22Rv1 (cell line): ENCODE measurements around the gene DUOX1.

ENCODE experiments used
- CTCF ChIP-seq: fragments of 450-650 bp; IDR thresholded peaks from 2 replicates; pipeline ENCODE4 v1.5.1; 2017; ENCODE audit warnings: mild to moderate bottlenecking
- ZFX ChIP-seq: fragments of 450-650 bp; IDR thresholded peaks from 2 replicates; pipeline ENCODE4 v1.6.1; 2017; ENCODE audit warnings: antibody characterized with exemption, borderline replicate concordance

GRCh38 chr15:45112591-45113379, 17.0 kb upstream of the DUOX1 start:
- TF ChIP-seq CTCF (no peak), ZFX (no peak)
